ENCODE data around the gene PDK4.
A peak's percentile ranks its signal among the peaks of the same experiment; 100 is the strongest.
"Not testable (repeated sequence)": the region's sequence is repeated elsewhere in the genome, so short reads cannot be mapped to it uniquely, and the experiment has no call there.

The PDK4 gene

GRCh38 chr7:95596198-95597063, at the start of gene PDK4:
Gene PDK4, minus strand, starts transcription at chr7:95596516. Its CDS starts 223 bp downstream, at chr7:95596293.
- no peak for DNase-seq

- DNase-seq, result no peak
Observed at GRCh38 chr7:95642173-95642572, 45.9 kb upstream of the PDK4 start.

GRCh38 chr7:95636140-95636940, 40.0 kb upstream of the PDK4 start:
- no peak for DNase-seq

- no peak for DNase-seq
Observed at GRCh38 chr7:95632609-95633008, 36.3 kb upstream of the PDK4 start.

GRCh38 chr7:95631527-95631926, 35.2 kb upstream of the PDK4 start:
- no peak for DNase-seq

GRCh38 chr7:95630702-95631458, 34.6 kb upstream of the PDK4 start:
- DNase-seq, result no peak

- DNase-seq, result no peak
Observed at GRCh38 chr7:95628831-95629439, 32.6 kb upstream of the PDK4 start.

GRCh38 chr7:95623788-95624187, 27.5 kb upstream of the PDK4 start:
- DNase-seq, result no peak

- no peak for DNase-seq
Observed at GRCh38 chr7:95622859-95623258, 26.5 kb upstream of the PDK4 start.

GRCh38 chr7:95622001-95622549, 25.8 kb upstream of the PDK4 start:
- no peak for DNase-seq

- DNase-seq, result no peak
Observed at GRCh38 chr7:95621404-95621803, 25.1 kb upstream of the PDK4 start.

GRCh38 chr7:95620631-95621030, 24.3 kb upstream of the PDK4 start:
- DNase-seq, result no peak

- DNase-seq, result no peak
Observed at GRCh38 chr7:95619921-95620320, 23.6 kb upstream of the PDK4 start.

GRCh38 chr7:95619517-95619916, 23.2 kb upstream of the PDK4 start:
- DNase-seq, result no peak

GRCh38 chr7:95614442-95614940, 18.2 kb upstream of the PDK4 start:
- no peak for DNase-seq

- no peak for DNase-seq
Observed at GRCh38 chr7:95611224-95611623, 14.9 kb upstream of the PDK4 start.

GRCh38 chr7:95609277-95609971, 13.1 kb upstream of the PDK4 start:
- no peak for DNase-seq

GRCh38 chr7:95608359-95609173, 12.2 kb upstream of the PDK4 start:
- DNase-seq, result peak; percentile 16

GRCh38 chr7:95607561-95607960, 11.2 kb upstream of the PDK4 start:
- DNase-seq, result no peak

- no peak for DNase-seq
Observed at GRCh38 chr7:95605275-95605674, 9.0 kb upstream of the PDK4 start.

- not testable (repeated sequence) for DNase-seq
Observed at GRCh38 chr7:95604811-95605210, 8.5 kb upstream of the PDK4 start.
